ENCODE results near the gene CNMD.

DNA sequence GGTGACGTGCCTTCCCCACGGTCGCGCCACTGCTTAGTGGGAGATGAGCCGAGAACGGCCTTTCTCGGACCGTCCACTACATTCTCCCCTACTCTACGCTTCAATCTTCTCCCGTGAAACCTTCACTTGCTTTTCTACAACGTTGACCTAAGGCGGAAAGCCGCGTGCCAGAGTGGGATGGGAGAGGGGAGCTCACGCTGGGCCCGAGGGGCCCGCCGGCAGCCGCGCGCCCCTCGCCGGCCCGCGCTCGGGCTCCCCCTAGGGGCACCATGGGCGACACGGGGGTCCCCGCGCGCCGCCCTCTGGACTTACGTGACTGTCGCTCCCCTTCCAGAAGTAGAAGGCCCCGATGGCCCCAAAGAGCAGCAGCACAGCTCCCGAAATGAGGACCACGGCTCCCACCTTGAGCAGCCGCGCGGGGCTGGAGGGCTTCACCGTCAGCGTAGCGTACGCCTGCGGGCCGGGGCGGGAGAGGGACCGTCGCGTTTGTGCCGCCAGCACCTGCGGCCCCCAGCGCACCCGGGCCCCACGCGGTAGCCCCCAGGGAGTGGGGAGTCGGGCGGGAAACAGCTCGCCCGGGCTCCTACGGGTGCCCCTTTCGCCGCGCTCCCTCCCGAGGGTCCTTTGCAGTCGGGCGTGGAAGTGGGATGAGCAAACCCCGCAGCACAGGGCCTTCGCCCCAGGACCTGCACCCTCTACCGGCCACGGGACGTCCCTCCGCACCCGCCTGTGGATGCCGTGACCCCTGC is 727 bp downstream of the CNMD start:
- TF ChIP-seq POLR2AphosphoS5 (IDR thresholded peaks at IDR 0.05; ENCODE audit: low read depth, low read length) (no peak), TAF1 (IDR thresholded peaks at IDR 0.05; ENCODE audit: borderline replicate concordance, insufficient read depth, low read length) (no peak), SIN3A (IDR thresholded peaks at IDR 0.05; ENCODE audit: borderline replicate concordance, insufficient read depth, low read length) (no peak), FOXP2 (optimal IDR thresholded peaks at IDR 0.05; ENCODE audit: borderline replicate concordance, extremely low read depth, extremely low read length, insufficient read depth) (no peak)
- TF ChIP-seq, protein P1, sequence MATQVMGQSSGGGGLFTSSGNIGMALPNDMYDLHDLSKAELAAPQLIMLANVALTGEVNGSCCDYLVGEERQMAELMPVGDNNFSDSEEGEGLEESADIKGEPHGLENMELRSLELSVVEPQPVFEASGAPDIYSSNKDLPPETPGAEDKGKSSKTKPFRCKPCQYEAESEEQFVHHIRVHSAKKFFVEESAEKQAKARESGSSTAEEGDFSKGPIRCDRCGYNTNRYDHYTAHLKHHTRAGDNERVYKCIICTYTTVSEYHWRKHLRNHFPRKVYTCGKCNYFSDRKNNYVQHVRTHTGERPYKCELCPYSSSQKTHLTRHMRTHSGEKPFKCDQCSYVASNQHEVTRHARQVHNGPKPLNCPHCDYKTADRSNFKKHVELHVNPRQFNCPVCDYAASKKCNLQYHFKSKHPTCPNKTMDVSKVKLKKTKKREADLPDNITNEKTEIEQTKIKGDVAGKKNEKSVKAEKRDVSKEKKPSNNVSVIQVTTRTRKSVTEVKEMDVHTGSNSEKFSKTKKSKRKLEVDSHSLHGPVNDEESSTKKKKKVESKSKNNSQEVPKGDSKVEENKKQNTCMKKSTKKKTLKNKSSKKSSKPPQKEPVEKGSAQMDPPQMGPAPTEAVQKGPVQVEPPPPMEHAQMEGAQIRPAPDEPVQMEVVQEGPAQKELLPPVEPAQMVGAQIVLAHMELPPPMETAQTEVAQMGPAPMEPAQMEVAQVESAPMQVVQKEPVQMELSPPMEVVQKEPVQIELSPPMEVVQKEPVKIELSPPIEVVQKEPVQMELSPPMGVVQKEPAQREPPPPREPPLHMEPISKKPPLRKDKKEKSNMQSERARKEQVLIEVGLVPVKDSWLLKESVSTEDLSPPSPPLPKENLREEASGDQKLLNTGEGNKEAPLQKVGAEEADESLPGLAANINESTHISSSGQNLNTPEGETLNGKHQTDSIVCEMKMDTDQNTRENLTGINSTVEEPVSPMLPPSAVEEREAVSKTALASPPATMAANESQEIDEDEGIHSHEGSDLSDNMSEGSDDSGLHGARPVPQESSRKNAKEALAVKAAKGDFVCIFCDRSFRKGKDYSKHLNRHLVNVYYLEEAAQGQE (IDR thresholded peaks at IDR 0.05; ENCODE audit: insufficient read depth in 1 of 2, low read depth in 2 of 2, low read length in 2 of 2), result no peak
